Measurements from ENCODE around the gene KCNK3. TPM values are rescaled to one million over a fixed set of nuclear protein-coding genes. Genes with fewer than 3 reads are reported as not detected.

The KCNK3 gene
- total RNA-seq, 2 experiments from 2014 or later = not detected

DNA sequence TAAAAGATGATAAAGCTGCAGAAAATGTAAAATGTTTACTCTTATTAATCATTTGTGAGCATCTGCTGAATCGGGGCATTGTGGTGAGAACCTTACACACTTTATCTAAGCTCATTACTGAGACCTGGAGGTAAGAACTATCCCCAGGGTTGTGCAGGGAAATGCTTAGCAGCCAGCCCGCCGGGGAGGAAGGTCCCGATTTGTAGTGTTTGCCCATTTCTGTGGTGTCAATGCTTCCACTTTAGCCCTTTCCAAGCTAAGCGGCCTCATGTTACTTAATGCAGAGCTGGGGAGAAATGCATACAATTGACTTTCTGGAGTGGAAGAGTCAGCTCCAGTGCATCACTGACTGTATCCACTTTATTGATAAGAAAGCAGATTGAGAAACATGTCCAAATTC lies 20.8 kb upstream of the KCNK3 start:
- Mint-ChIP-seq H3K4me1 (ENCODE audit: low read depth) (no peaks in the 10 kb centered on the region), H3K27ac (no peak overlapping the region), H3K27me3 (peaks cover 15% of the 10 kb centered on the region), H3K9me3 (no peaks in the 10 kb centered on the region), H3K4me3 (no peak overlapping the region), H3K36me3 (ENCODE audit: low read depth) (no peaks in the 10 kb centered on the region)
- ChIA-PET POLR2A (interaction anchor here (1.3 kb wide), 1 partner anchor 15 kb away, joined by 3 read pairs; no protein-coding TSS in a partner anchor), CTCF (interaction anchor here (0.9 kb wide), 1 partner anchor 74 kb away, joined by 3 read pairs; no protein-coding TSS in a partner anchor)
- intact Hi-C loops (cut with micrococcal nuclease) = no loop called here
- no peak for TF ChIP-seq CTCF (IDR thresholded peaks at IDR 0.05)
- DNase-seq = no peak
- no peak for ATAC-seq

DNA sequence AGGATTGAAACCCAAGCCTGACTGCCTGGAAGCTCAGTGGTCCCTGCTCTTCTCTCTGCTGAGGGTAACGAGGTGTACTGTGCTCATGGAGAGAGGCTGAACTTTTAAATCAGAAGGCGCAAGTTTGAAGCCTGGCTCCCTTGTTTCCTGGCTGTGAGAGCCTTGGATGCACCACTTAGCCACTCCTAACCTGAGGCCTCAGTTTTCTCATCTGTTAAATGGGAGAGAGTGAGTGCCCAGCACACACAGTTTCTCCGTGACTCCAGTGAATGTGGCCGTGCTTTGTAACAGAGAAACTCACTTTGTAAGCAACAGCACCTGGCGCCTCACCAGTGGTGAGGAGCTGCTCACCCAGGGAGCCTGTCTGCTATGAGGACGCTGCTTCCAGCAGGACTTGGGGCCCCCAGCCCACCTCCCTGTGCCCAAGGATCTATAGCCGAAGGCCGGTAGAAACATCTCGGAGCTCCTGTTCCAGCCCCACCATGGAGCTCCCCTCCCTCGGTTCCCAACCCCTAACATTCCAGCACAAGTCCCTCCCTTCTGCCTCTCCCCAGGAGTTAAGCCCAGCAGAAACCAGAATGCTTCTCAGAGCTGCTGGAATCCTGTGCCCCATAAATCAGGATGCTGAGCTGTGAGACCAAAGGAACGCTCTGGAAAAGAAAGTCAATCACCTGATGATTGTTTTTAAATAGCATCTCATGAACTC lies 20.3 kb upstream of the KCNK3 start:
- no peak for ATAC-seq
- intact Hi-C loops (cut with micrococcal nuclease) = no loop called here
- no peaks in the 10 kb centered on the region for H3K36me3 Mint-ChIP-seq (ENCODE audit: low read depth)

GRCh38 chr2:26672818-26673393 lies 19.6 kb upstream of the KCNK3 start:
- no peak for ATAC-seq
- DNase-seq = no peak
- no peaks in the 10 kb centered on the region for H3K36me3 Mint-ChIP-seq (ENCODE audit: low read depth)
- TF ChIP-seq CTCF (IDR thresholded peaks at IDR 0.05) = no peak
- ChIA-PET POLR2A (no interaction called here), CTCF (interaction anchor here (1.1 to 1.2 kb wide), 2 partner anchors 250 kb away, joined by 3 to 5 read pairs; no protein-coding TSS in a partner anchor)
- intact Hi-C loops (cut with micrococcal nuclease) = no loop called here
- H3K4me3 Mint-ChIP-seq = no peak overlapping the region
- H3K4me1 Mint-ChIP-seq (ENCODE audit: low read depth) = no peaks in the 10 kb centered on the region
- H3K9me3 Mint-ChIP-seq = no peaks in the 10 kb centered on the region
- no peak overlapping the region for H3K27ac Mint-ChIP-seq
- peaks cover 10% of the 10 kb centered on the region for H3K27me3 Mint-ChIP-seq

More for the DNA sequence above, 20.3 kb upstream of the KCNK3 start:
- Mint-ChIP-seq H3K4me1 (ENCODE audit: low read depth) (no peaks in the 10 kb centered on the region), H3K27ac (no peak overlapping the region), H3K27me3 (peaks cover 12% of the 10 kb centered on the region), H3K4me3 (no peak overlapping the region), H3K9me3 (no peaks in the 10 kb centered on the region)
- POLR2A ChIA-PET = interaction anchor here (1.3 kb wide), 1 partner anchor 16 kb away, joined by 3 read pairs; no protein-coding TSS in a partner anchor
- TF ChIP-seq CTCF (IDR thresholded peaks at IDR 0.05) = no peak
- CTCF ChIA-PET = interaction anchor here (0.9 to 1.1 kb wide), 2 partner anchors 73 to 250 kb away, joined by 3 read pairs; no protein-coding TSS in a partner anchor
- DNase-seq = no peak

GRCh38 chr2:26674002-26674751 lies 18.3 kb upstream of the KCNK3 start:
- Mint-ChIP-seq H3K36me3 (ENCODE audit: low read depth) (no peaks in the 10 kb centered on the region), H3K4me1 (ENCODE audit: low read depth) (no peaks in the 10 kb centered on the region), H3K27ac (no peak overlapping the region), H3K9me3 (no peaks in the 10 kb centered on the region), H3K4me3 (no peak overlapping the region), H3K27me3 (peaks cover 7% of the 10 kb centered on the region)
- no peak for TF ChIP-seq CTCF (IDR thresholded peaks at IDR 0.05)
- DNase-seq (no peak), ATAC-seq (no peak)
- POLR2A ChIA-PET = interaction anchor here (0.6 kb wide), 1 partner anchor 20 kb away, joined by 3 read pairs; no protein-coding TSS in a partner anchor
- CTCF ChIA-PET = interaction anchor here (1.2 kb wide), 1 partner anchor 249 kb away, joined by 5 read pairs; no protein-coding TSS in a partner anchor
- intact Hi-C loops (cut with micrococcal nuclease) = no loop called here
